Measurements from ENCODE around the gene ERC2.

DNA sequence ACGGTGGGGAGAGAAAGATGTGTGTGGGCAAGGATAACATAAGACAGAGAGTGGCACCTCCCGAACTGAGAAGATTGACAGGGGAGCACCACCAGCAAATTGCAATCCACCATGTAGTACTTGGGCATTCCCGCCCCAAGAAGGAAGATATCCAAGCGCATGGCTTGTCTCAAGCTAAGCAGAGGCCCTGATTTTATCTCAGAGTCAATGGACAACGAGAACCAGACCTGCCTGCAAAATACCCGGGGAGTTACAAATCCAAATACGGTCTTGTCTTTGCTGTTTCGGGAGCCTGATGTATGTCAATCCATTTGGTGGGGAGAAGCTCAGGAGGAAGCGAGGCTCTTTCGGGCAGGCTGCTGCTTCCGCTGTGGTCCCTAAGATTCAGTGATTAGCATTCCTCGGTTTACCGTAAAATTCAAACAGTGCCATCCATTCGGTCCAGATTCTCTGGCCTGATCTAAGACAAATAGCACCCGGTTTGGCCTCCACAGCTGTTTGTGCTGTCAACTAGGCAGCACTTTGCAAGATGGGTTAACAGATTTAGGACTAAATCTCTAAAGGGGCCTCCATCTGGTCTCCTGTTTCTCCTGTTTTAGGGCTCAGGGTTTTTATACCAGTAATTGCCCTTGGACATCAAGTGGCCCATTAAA is 883.4 kb downstream of the ERC2 start:
- TF ChIP-seq CTCF (IDR thresholded peaks at IDR 0.05) (no peak), POLR2A (IDR thresholded peaks at IDR 0.05) (no peak), EP300 (IDR thresholded peaks at IDR 0.05) (no peak)

Data from ovary (tissue), 3 donors.